GM18861 (cell line): ENCODE measurements around the gene RARG.

ENCODE experiments used
- ATAC-seq: cut with Tn5 transposase; IDR thresholded peaks from one replicate; pipeline ENCODE4 v1.9.1; 2021; ENCODE audit not compliant: unreplicated experiment

RARG gene

GRCh38 chr12:53224061-53224896 is 7.7 kb downstream of the RARG start:
- ATAC-seq, result no peak

DNA sequence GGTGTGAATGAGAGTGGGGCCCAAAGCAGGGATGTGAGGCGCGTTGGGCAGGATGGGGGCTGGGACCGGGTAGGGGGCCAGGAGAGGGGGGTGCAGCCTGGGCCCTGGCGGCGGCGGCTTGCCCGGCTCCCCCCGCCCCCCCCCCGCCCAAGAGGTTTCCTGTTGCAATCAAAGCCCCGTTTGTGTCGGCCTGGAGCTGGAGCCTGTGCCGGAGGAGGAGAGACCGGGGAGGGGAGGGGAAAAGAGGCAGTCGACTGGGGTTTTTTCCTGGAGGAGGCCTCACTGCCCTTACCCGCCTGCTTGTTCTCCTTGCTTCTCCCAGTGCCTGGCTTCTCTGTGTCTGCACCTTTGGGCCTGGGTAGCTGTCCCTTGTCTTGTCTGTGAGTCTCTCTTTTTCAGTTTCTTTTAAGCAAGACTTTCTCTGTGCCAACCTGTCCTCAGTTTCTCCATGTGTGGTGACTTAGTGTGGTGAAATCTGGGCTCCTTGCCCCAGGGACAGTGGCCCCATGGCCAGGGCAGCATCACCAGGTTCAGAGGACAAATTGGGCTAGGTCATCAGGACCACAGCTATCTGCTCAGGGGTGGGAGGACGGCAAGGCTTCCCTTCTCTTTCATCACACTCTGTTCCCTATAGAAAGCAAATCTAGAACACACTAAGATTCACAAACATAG is 8.5 kb downstream of the RARG start:
- ATAC-seq, result no peak

- no peak for ATAC-seq
These were observed 9.2 kb downstream of the RARG start for GRCh38 chr12:53222806-53223261.

DNA sequence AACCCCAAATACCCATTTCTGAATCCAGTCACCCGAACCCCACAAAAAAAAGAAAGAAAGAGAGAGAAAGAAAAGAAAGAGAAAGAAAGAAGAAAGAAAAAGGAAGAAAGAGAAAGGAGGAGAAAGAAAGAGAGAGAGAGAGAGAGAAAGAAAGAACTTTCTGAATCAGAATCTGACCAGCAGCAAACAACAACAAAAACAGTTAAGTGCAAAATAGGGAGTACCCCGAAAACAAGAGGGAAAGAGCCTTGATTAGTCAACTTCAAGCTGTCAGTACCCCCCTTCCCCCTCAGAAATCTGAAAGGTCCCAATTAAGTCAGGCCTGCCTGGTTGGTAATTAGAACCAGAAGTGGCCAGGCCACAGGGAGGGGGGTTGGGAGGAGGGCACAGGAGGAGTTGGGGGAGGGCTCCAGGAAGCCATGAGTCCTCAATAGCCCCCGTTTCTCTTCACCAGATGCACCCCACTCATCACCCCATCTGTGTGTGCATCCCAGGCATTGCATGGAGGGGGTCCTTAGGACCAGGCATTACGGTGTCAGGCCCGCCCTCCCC is 9.8 kb downstream of the RARG start:
- no peak for ATAC-seq

DNA sequence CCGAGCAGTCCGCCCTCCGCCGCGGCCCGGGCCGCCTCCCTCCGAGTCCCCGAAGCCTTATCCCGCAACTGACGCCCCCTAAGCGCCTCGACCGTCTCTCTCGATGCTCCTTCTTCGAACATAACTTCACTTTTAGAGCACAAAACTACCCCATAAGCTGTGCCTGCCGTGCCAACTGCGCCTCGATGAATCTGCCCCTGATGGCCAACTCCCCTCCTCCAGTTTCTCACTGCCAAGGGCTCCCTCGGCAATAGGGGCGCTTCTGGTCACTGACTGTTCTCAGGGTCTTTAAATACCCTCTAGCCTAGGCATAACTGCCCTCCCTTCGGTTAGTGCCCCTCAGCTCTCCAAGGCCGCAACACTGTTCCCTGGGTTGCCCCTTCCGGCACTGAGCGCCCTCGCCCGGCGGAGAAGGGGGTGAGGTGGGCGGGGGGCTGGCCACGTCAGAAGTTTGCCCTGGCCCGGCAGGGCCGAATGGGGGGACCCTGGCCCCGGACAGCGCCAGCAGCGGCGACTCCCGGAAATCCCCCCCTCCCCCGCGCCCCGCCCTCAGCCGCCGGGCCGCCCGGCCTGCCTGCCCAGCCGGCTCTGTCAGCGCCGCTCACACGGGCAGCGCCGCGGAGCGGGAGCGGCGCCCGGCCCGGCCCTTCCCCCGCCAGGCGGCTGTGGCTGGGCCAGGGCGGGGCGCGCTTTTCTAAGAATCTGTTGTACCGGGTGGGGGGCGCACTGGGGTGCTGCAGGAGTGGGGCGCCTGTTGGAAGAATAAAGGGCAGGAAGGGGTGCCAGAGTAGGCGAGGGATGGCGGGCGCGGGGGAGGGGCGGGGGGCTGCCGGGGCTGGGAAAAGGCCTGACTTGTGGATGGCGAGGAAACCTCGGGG is 10.6 kb downstream of the RARG start:
- ATAC-seq, result no peak

- ATAC-seq, result peak; percentile 39
These were observed 11.3 kb downstream of the RARG start for GRCh38 chr12:53220694-53221202.

DNA sequence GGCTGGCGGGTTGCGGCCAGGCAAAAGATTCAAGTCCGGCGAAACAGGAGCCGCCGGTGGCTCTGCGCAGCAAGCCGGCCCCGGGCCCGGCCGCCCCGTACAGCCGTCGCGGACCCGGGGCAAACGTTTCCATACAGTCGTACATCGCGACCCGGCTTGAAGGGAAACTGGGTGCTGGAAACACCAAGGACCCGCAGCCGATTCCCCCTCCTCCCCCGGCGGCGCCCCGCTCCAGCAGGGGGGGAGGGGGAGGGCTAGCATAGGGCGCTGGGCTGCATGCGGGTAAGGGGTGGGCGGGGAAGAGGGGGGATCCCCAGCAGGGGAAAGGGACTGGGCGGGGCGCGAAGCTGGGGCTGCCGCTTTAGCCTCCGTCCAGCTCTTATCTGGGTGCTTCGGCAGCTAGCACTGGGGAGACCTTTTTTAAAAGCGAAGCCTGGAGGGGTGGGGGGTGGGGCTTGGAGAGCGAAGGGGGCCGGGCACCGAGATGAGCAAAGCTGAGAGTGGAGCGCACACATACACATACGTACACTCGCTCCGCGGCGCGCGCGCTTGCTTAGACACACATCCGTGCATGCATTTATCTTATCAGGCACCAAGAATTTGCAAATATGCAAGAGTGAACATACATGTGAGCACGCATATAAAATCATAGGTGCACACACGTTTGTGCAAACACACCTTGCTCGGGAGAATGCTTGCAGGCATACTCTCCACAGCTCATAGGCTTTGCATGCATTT is 11.9 kb downstream of the RARG start:
- peak; percentile 21 for ATAC-seq

- ATAC-seq, result no peak
These were observed 12.6 kb downstream of the RARG start for GRCh38 chr12:53219292-53219955.

DNA sequence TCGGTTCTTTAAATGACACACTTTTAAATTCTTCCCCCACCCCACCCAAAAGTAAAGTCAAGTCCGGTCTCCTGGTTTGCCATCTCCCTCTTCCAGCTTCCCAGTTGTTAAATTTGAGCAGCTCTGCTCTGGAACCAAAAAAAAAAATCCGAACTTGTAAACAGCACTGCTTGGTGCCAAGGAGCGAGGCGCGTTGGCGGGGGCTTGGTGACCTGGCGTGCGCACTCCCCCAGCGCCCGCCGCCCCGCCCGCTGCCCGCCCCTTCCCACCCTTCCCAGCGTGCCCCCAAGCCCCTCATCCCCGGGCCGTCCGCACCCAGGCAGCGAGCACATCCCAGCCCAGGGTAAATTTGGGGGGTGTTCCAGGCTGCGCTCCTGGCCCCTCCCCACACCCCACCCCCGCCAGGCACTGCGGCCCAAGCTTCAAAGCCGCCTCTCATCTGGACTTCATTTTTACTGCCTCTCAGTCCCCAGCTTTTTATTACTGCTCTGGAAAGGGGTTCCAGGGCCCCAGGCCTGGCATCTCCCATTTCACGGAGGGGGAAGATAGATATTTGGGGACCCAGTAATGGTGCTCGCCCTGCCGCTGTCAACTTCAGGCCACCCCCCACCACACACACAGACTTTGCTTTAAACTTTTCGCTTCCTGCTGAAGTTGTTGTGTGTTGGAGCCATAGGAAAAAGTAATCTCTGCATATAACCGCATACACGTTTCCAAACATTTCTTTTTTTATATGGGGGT is 13.3 kb downstream of the RARG start:
- ATAC-seq, result no peak

GRCh38 chr12:53217931-53218307 is 14.1 kb downstream of the RARG start:
- no peak for ATAC-seq

DNA sequence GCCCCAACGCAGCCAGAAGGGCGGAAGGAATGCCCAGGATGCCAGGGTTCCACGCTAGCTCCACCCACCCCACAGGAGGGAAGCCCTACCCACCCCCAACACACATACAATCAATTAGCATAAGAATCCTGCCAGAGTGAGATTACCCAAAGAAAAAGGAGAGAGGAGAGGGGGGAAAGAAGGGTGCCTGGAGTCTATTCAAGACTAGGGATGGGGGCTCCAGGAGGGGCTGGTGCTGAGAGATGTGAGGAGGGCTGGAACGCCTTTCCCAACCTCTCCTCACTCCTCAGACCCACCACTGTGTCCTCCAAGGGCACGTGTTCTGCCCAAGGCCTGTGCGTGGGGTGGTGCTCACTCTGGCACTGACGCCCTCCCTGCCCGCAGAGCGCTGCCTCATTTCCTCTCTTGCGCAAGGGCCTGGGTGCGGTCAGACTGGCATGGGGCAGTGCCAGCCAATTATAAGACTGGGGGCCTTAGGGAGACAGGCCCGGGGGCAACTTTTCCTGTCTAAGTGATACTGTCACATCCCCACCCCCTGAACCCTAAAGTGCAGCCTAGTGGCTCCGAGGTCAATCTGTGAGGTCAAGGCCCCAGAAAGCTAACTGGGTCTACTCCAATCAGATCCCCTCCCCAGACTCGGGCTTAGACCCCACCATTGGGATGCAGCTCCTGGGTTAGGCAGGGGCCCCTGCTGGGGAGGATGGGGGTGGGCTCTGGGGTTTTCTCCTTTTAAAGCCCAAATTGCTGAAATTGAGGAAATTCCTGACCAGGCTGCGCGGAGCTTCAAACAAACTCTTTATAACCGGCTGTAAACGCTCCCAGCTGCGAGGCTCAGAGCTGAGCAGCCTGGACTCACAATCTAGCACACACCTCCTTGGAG is 14.7 kb downstream of the RARG start:
- no peak for ATAC-seq

- ATAC-seq, result no peak
These were observed 16.5 kb downstream of the RARG start for GRCh38 chr12:53215497-53215896.

- no peak for ATAC-seq
These were observed 17.1 kb downstream of the RARG start for GRCh38 chr12:53214687-53215455.

DNA sequence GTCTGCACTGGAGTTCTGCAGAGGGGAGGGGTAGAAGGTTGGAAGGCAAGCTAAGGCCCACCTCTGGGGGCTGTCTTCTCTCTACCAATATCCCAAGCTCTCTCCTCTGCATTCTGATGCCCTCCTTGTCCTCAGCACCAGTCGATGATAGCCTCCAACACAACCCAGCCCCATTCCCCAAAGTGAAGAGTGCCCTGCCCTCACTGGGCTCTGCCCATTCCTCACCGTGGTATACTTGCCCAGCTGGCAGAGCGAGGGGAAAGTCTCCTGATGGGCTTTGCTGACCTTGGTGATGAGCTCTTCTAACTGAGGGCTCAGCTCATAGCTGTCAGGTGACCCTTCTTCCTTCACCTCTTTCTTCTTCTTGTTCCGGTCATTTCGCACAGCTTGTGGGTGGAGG is 17.8 kb downstream of the RARG start:
- no peak for ATAC-seq

- ATAC-seq, result no peak
These were observed 18.7 kb downstream of the RARG start for GRCh38 chr12:53213348-53213747.

- ATAC-seq, result no peak
These were observed 19.1 kb downstream of the RARG start for GRCh38 chr12:53212931-53213330.
